ENCODE results near the gene MAGI2.

MAGI2 gene

DNA sequence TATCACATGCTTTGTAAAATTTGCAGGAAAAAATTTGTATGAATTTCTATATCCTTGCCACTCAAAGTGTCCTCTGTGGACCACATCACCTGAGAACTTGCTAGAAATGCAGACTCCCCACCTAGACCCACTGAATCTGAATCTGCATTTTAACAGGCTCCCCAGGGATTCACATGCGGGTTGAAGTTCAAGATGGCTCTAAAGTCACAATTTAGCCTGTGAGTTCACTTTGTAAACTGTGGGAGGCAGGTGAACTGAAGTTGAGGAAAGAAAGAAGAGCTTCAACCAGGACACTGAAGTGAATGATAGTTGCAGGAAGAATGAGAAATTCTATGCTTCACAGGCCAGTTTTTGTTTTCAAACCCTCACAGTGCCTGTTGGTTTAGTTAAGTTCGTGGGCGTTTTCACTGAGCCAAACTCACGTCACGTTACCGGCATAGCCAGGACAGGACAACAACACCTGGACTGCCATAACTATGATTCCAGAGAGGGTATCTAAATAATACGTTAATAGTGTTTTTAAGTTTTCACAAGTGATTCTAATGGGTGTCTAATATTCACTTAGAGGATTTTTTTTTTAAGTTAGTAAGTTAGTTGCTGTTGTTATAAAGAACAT lies 1414.9 kb downstream of the MAGI2 start:
- no peaks in the 10 kb centered on the region for H3K9me2 ChIP-seq (replicated peaks; ENCODE audit: control insufficient read depth, low read length)
- H3K9me3 ChIP-seq (ENCODE audit: control insufficient read depth, insufficient read depth, low read length): no peaks in the 10 kb centered on the region
- peaks cover 21% of the 10 kb centered on the region for H3K27me3 ChIP-seq (ENCODE audit: control insufficient read depth, low read length)
- no peaks in the 10 kb centered on the region for H4K20me1 ChIP-seq (ENCODE audit: control insufficient read depth, insufficient read depth, low read depth, low read length)
- H3F3A ChIP-seq (ENCODE audit: control insufficient read depth, insufficient read depth): no peaks in the 10 kb centered on the region
- no peak overlapping the region for H3K27ac ChIP-seq (ENCODE audit: low read depth, low read length)
- no peaks in the 10 kb centered on the region for H3K4me1 ChIP-seq (ENCODE audit: control insufficient read depth, low read length)
- TF ChIP-seq, protein P1, sequence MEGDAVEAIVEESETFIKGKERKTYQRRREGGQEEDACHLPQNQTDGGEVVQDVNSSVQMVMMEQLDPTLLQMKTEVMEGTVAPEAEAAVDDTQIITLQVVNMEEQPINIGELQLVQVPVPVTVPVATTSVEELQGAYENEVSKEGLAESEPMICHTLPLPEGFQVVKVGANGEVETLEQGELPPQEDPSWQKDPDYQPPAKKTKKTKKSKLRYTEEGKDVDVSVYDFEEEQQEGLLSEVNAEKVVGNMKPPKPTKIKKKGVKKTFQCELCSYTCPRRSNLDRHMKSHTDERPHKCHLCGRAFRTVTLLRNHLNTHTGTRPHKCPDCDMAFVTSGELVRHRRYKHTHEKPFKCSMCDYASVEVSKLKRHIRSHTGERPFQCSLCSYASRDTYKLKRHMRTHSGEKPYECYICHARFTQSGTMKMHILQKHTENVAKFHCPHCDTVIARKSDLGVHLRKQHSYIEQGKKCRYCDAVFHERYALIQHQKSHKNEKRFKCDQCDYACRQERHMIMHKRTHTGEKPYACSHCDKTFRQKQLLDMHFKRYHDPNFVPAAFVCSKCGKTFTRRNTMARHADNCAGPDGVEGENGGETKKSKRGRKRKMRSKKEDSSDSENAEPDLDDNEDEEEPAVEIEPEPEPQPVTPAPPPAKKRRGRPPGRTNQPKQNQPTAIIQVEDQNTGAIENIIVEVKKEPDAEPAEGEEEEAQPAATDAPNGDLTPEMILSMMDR (IDR thresholded peaks at IDR 0.05; ENCODE audit: low read depth, low read length, poor library complexity, severe bottlenecking): no peak
- TF ChIP-seq EZH2phosphoT487 (IDR thresholded peaks at IDR 0.05; ENCODE audit: borderline replicate concordance, low read length): no peak
- H3K4me3 ChIP-seq (ENCODE audit: low read length): no peak overlapping the region
- H3K4me2 ChIP-seq (ENCODE audit: low read length): no peak overlapping the region
- H3K79me2 ChIP-seq (ENCODE audit: control insufficient read depth, low read length): no peaks in the 10 kb centered on the region
- H3K36me3 ChIP-seq (ENCODE audit: control insufficient read depth, low read length): no peaks in the 10 kb centered on the region

DNA sequence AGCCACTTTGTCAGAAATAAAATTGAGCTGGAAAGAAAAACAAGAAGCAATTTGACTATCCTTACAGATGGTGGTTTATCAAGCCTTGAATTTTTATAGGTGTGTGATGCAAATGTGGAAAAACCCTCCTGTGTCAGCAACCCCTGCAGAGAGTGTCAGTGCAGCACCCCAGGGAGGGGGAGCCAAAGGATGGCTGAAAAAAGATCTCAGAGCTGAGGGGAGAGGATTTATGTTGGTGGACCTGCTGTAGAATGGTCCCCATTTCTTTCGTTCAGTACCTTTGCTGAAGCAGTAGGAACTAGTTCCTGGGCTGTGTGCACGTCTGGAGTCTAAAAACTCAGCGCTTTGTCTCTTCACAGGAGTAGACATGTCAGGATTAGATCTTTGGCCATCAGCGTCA lies 1415.9 kb downstream of the MAGI2 start:
- no peak overlapping the region for H3K4me3 ChIP-seq (ENCODE audit: low read length)
- H3K4me2 ChIP-seq (ENCODE audit: low read length): no peak overlapping the region
- no peaks in the 10 kb centered on the region for H3K9me3 ChIP-seq (ENCODE audit: control insufficient read depth, insufficient read depth, low read length)
- TF ChIP-seq, protein P1 (IDR thresholded peaks at IDR 0.05; ENCODE audit: low read depth, low read length, poor library complexity, severe bottlenecking): no peak
- no peak for TF ChIP-seq EZH2phosphoT487 (IDR thresholded peaks at IDR 0.05; ENCODE audit: borderline replicate concordance, low read length)
- no peak overlapping the region for H3K27ac ChIP-seq (ENCODE audit: low read depth, low read length)
- peaks cover 24% of the 10 kb centered on the region for H3K27me3 ChIP-seq (ENCODE audit: control insufficient read depth, low read length)
- H3K4me1 ChIP-seq (ENCODE audit: control insufficient read depth, low read length): no peaks in the 10 kb centered on the region
- no peaks in the 10 kb centered on the region for H3F3A ChIP-seq (ENCODE audit: control insufficient read depth, insufficient read depth)
- no peaks in the 10 kb centered on the region for H3K79me2 ChIP-seq (ENCODE audit: control insufficient read depth, low read length)
- no peaks in the 10 kb centered on the region for H3K9me2 ChIP-seq (replicated peaks; ENCODE audit: control insufficient read depth, low read length)
- H3K36me3 ChIP-seq (ENCODE audit: control insufficient read depth, low read length): no peaks in the 10 kb centered on the region
- H4K20me1 ChIP-seq (ENCODE audit: control insufficient read depth, insufficient read depth, low read depth, low read length): no peaks in the 10 kb centered on the region

DNA sequence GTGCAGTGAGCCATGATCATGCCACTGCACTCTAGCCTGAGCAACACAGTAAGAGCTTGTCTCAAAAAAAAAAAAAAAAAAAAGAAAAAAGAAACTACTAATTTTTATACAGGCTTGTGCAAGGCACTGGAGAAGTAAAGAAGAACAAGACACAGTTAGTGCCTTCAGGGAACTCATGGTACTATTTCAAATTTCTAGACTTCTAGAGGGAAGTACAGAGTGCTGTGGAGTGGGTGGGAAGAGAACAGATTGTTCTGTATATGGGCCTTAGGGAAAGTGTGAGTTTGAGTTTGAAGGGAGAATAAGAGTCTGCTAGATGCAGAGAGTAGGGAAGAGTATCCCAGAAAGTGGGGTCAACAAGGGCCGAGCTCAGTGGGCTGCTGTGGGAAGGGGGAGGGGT lies 1420.1 kb downstream of the MAGI2 start:
- Histone ChIP-seq H3K79me2 (ENCODE audit: control insufficient read depth, low read length) (no peaks in the 10 kb centered on the region), H3K9me2 (replicated peaks; ENCODE audit: control insufficient read depth, low read length) (no peaks in the 10 kb centered on the region), H3K4me1 (ENCODE audit: control insufficient read depth, low read length) (no peaks in the 10 kb centered on the region), H3K36me3 (ENCODE audit: control insufficient read depth, low read length) (no peaks in the 10 kb centered on the region), H3K4me2 (ENCODE audit: low read length) (no peak overlapping the region), H3K9me3 (ENCODE audit: control insufficient read depth, insufficient read depth, low read length) (no peaks in the 10 kb centered on the region), H4K20me1 (ENCODE audit: control insufficient read depth, insufficient read depth, low read depth, low read length) (no peaks in the 10 kb centered on the region), H3K4me3 (ENCODE audit: low read length) (no peak overlapping the region), H3K27me3 (ENCODE audit: control insufficient read depth, low read length) (peaks cover 31% of the 10 kb centered on the region), H3F3A (ENCODE audit: control insufficient read depth, insufficient read depth) (no peaks in the 10 kb centered on the region), H3K27ac (ENCODE audit: low read depth, low read length) (no peak overlapping the region)
- TF ChIP-seq EZH2phosphoT487 (IDR thresholded peaks at IDR 0.05; ENCODE audit: borderline replicate concordance, low read length): no peak
- TF ChIP-seq, protein P1 (IDR thresholded peaks at IDR 0.05; ENCODE audit: low read depth, low read length, poor library complexity, severe bottlenecking): no peak
